Renal cortex interstitium (tissue), 11 donors: Measurements from ENCODE around the gene ABTB1. TPM values are rescaled to one million over a fixed set of nuclear protein-coding genes. Genes with fewer than 3 reads are reported as not detected.

Source experiments
- DNase-seq, 11 donors: peaks; one replicate each; pipeline ENCODE4 v3.0.0-alpha.2; 2013; ENCODE audit warnings: low read depth in 9 of 11, low spot score in 4 of 11; ENCODE audit errors: extremely low read depth in 1 of 11
- polyA plus RNA-seq, 3 donors: library from polyadenylated mRNA; unstranded; fragments of 120-200 nt; gene quantifications; one replicate each; pipeline ENCODE4 v1.2.1, GENCODE V29; 2013; ENCODE audit not compliant: insufficient read length in 3 of 3

ABTB1 gene
- polyA plus RNA-seq, 3 donors = 19.2 to 26.9 (median 24.7) TPM

GRCh38 chr3:127723011-127723567 is 50.3 kb downstream of the ABTB1 start:
- DNase-seq = no peak

DNA sequence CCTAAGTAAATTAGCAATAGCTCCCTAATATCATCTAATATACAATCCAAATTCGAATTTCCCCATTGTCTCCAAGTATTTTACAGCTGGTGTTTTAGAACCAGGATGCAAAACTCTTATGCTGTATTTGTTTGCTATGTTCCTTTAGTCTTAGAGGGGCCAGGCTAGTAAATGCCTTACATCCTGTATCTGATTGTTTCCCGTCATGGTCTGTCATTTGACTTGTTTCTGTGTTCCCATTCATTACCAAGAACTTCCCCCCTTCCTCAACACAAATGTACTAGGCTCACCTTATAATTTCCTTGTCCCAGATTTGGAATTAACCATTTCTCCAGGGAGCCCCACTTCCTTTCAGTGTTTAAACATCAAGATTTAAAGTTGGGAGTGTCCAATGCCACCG is 54.1 kb downstream of the ABTB1 start:
- DNase-seq = no peak

GRCh38 chr3:127728417-127729015 is 55.8 kb downstream of the ABTB1 start:
- DNase-seq = no peak

DNA sequence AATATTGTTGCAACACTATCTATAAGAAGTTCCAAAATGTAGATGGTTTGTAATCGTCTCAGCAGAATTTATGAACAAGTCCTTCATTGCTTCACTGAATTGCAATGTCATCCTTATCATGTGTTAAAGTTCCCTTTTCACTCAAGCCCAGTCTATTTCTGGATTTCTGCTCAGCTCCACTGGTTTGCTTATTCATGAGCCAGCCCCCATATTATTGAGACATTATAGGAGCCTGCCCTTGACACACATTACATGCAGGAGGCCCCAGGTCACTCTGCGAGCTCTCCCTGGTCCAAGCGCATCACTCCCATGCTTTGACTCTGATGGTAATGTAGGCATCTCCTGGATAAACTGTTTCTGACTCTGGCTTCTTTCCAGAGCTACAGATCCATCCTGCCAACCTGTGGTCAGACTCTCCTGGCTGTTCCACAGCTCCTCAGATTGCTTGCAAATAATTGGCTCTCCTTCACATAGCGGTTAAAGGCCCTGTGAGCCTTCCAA is 56.9 kb downstream of the ABTB1 start:
- no peak for DNase-seq

DNA sequence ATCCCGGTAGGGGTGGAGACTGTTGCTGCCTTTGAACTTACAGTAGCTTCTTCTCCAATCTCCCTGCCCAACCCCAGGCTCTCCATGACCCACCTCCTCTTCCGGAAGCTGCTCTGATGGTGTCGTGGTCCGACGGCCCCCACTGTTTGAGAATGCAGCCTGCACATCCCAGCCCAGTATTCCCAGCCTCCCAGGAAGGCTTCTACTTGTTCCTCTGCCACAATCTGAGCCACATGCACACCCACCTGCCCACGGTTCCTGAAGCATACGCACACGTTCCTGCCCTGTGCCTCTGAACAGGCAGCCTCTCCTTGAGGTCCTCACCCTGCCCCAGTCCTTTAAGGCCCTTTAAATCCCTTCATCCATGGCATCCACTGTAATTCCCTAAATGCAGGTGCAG is 57.4 kb downstream of the ABTB1 start:
- no peak for DNase-seq

Other genes with a start within 250 kb of the ABTB1 start
- 10 to 100 TPM; 31.3 to 38.2 (median 36.8) TPM for gene TPRA1, start 82.2 kb upstream of the ABTB1 start, polyA plus RNA-seq
- gene MCM2, start 74.5 kb upstream of the ABTB1 start, polyA plus RNA-seq = 10 to 100 TPM; 52.5 to 78.2 (median 61.5) TPM
- gene PODXL2, start 43.8 kb upstream of the ABTB1 start, polyA plus RNA-seq = 10 to 100 TPM; 47.4 to 53.8 (median 48.7) TPM
- gene MGLL, start 149.6 kb downstream of the ABTB1 start, polyA plus RNA-seq = 10 to 100 TPM; 23.7 to 30.1 (median 24.5) TPM
- gene KBTBD12, start 242.3 kb downstream of the ABTB1 start, polyA plus RNA-seq = 1 to 10 TPM in 2 of 3 donors, under 1 TPM in 1; 0.96 to 1.5 (median 1.0) TPM